ENCODE results near the gene IQCM. TPM values are rescaled to one million over a fixed set of nuclear protein-coding genes. Genes with fewer than 3 reads are reported as not detected.

IQCM gene
- total RNA-seq, 1 experiment from 2014 or later: not detected

GRCh38 chr4:149766135-149766534, 49.5 kb downstream of the IQCM start:
- Mint-ChIP-seq H3K27ac (ENCODE audit: unreplicated experiment) (no peak overlapping the region), H3K9me3 (ENCODE audit: unreplicated experiment) (no peaks in the 10 kb centered on the region), H3K36me3 (ENCODE audit: insufficient read depth, unreplicated experiment) (no peaks in the 10 kb centered on the region), H3K27me3 (ENCODE audit: insufficient read depth, unreplicated experiment) (peaks cover 2% of the 10 kb centered on the region), H3K4me3 (ENCODE audit: unreplicated experiment) (no peak overlapping the region), H3K4me1 (ENCODE audit: low read depth, unreplicated experiment) (no peaks in the 10 kb centered on the region)
- H3K9me3 ChIP-seq: no peaks in the 10 kb centered on the region
- no peaks in the 10 kb centered on the region for H3K4me1 ChIP-seq
- no peaks in the 10 kb centered on the region for H3K36me3 ChIP-seq (ENCODE audit: control insufficient read depth, insufficient read depth, low read length)
- no peaks in the 10 kb centered on the region for H3K27me3 ChIP-seq (replicated peaks; ENCODE audit: control insufficient read depth, insufficient read depth, low read length)
- H3K4me3 ChIP-seq (ENCODE audit: low read depth, low read length): no peak overlapping the region
- TF ChIP-seq CTCF (IDR thresholded peaks at IDR 0.05; ENCODE audit: insufficient read depth in 1 of 2, low read depth in 1 of 2, low read length in 1 of 2, severe bottlenecking in 1 of 2, unreplicated experiment in 1 of 2): no peak
- POLR2A ChIA-PET: no interaction called here
- intact Hi-C loops (cut with micrococcal nuclease; ENCODE audit: unreplicated experiment): no loop called here
- DNase-seq: no peak
- BruUV-seq (replicated peaks): no TSS peak
- CTCF ChIA-PET: no interaction called here

- no TSS peak for BruUV-seq (replicated peaks)
- intact Hi-C loops (cut with micrococcal nuclease; ENCODE audit: unreplicated experiment): no loop called here
Observed at GRCh38 chr4:149765630-149766029, 50.0 kb downstream of the IQCM start.

GRCh38 chr4:149755969-149756368, 59.7 kb downstream of the IQCM start:
- Mint-ChIP-seq H3K4me3 (ENCODE audit: unreplicated experiment) (no peak overlapping the region), H3K36me3 (ENCODE audit: insufficient read depth, unreplicated experiment) (no peaks in the 10 kb centered on the region), H3K27me3 (ENCODE audit: insufficient read depth, unreplicated experiment) (no peaks in the 10 kb centered on the region), H3K4me1 (ENCODE audit: low read depth, unreplicated experiment) (peaks cover 16% of the 10 kb centered on the region), H3K27ac (ENCODE audit: unreplicated experiment) (peak overlapping the region; percentile 19), H3K9me3 (ENCODE audit: unreplicated experiment) (no peaks in the 10 kb centered on the region)
- no peaks in the 10 kb centered on the region for H3K9me3 ChIP-seq
- H3K36me3 ChIP-seq (ENCODE audit: control insufficient read depth, insufficient read depth, low read length): no peaks in the 10 kb centered on the region
- BruUV-seq (replicated peaks): no TSS peak
- intact Hi-C loops (cut with micrococcal nuclease; ENCODE audit: unreplicated experiment): no loop called here
- peaks cover 9% of the 10 kb centered on the region for H3K4me1 ChIP-seq
- no peak overlapping the region for H3K4me3 ChIP-seq (ENCODE audit: low read depth, low read length)
- no peaks in the 10 kb centered on the region for H3K27me3 ChIP-seq (replicated peaks; ENCODE audit: control insufficient read depth, insufficient read depth, low read length)
- ChIA-PET CTCF (no interaction called here), POLR2A (no interaction called here)
- DNase-seq: no peak
- TF ChIP-seq CTCF (IDR thresholded peaks at IDR 0.05; ENCODE audit: insufficient read depth in 1 of 2, low read depth in 1 of 2, low read length in 1 of 2, severe bottlenecking in 1 of 2, unreplicated experiment in 1 of 2): no peak

More at GRCh38 chr4:149765630-149766029, 50.0 kb downstream of the IQCM start:
- Histone ChIP-seq H3K36me3 (ENCODE audit: control insufficient read depth, insufficient read depth, low read length) (no peaks in the 10 kb centered on the region), H3K4me3 (ENCODE audit: low read depth, low read length) (no peak overlapping the region), H3K27me3 (replicated peaks; ENCODE audit: control insufficient read depth, insufficient read depth, low read length) (no peaks in the 10 kb centered on the region), H3K4me1 (no peaks in the 10 kb centered on the region), H3K9me3 (no peaks in the 10 kb centered on the region)
- Mint-ChIP-seq H3K4me1 (ENCODE audit: low read depth, unreplicated experiment) (no peaks in the 10 kb centered on the region), H3K9me3 (ENCODE audit: unreplicated experiment) (no peaks in the 10 kb centered on the region), H3K27ac (ENCODE audit: unreplicated experiment) (no peak overlapping the region), H3K27me3 (ENCODE audit: insufficient read depth, unreplicated experiment) (peaks cover 2% of the 10 kb centered on the region), H3K4me3 (ENCODE audit: unreplicated experiment) (no peak overlapping the region), H3K36me3 (ENCODE audit: insufficient read depth, unreplicated experiment) (no peaks in the 10 kb centered on the region)
- no peak for DNase-seq
- POLR2A ChIA-PET: no interaction called here
- CTCF ChIA-PET: no interaction called here
- no peak for TF ChIP-seq CTCF (IDR thresholded peaks at IDR 0.05; ENCODE audit: insufficient read depth in 1 of 2, low read depth in 1 of 2, low read length in 1 of 2, severe bottlenecking in 1 of 2, unreplicated experiment in 1 of 2)

All from Caco-2 (cell line).